Colonic mucosa (tissue), 4 donors: ENCODE results near the gene GATA5. TPM values are rescaled to one million over a fixed set of nuclear protein-coding genes. Genes with fewer than 3 reads are reported as not detected.

Experiments
- DNase-seq: peaks from one replicate; pipeline ENCODE4 v3.0.0-alpha.2; 2020
- H3K27ac ChIP-seq: fragments of 200-600 bp; one replicate; pipeline ENCODE4 v1.8.0; 2021
- H3K27me3 ChIP-seq: fragments of 200-600 bp; one replicate; pipeline ENCODE4 v1.8.0; 2021
- H3K36me3 ChIP-seq: fragments of 200-600 bp; one replicate; pipeline ENCODE4 v1.8.0; 2021
- H3K4me1 ChIP-seq: fragments of 200-600 bp; one replicate; pipeline ENCODE4 v1.8.0; 2021; ENCODE audit warnings: mild to moderate bottlenecking
- H3K4me3 ChIP-seq: fragments of 200-600 bp; one replicate; pipeline ENCODE4 v1.8.0; 2021
- H3K9ac ChIP-seq, 2 donors: one replicate each; pipeline ENCODE4 v1.7.0; 2013; ENCODE audit warnings: control low read depth in 2 of 2, low read depth in 2 of 2, low read length in 2 of 2
- H3K9me3 ChIP-seq: fragments of 200-600 bp; one replicate; pipeline ENCODE4 v1.8.0; 2021
- intact Hi-C: fragments of 100-400 bp; cut with DNase I; formaldehyde crosslinking; loops from one replicate; pipeline ENCODE4 v1.14.1; 2022
- total RNA-seq, 2 donors: library from RNA; stranded (reverse); fragmentation: NEBNext Ultra II Directional in 1 of 2; extraction: Animal tissue kit (Norgen Biotek cat#: 25700) in 1 of 2; gene quantifications; one replicate each; pipeline ENCODE4 v1.2.1, GENCODE V29; 2021
- TF ChIP-seq, protein P1 (sequence below): fragments of 200-600 bp; IDR thresholded peaks from one replicate; pipeline ENCODE4 v1.8.0; 2022; ENCODE audit warnings: antibody characterized with exemption, mild to moderate bottlenecking
- donor health status: healthy.
- donor health status: DM: no; HTN: no; CAD: no.
- donor health status: DM: no; HTN: no; CAD: no.

GATA5 gene
- total RNA-seq, 2 donors from 2014 or later = 0.10 TPM; not detected in 1

DNA sequence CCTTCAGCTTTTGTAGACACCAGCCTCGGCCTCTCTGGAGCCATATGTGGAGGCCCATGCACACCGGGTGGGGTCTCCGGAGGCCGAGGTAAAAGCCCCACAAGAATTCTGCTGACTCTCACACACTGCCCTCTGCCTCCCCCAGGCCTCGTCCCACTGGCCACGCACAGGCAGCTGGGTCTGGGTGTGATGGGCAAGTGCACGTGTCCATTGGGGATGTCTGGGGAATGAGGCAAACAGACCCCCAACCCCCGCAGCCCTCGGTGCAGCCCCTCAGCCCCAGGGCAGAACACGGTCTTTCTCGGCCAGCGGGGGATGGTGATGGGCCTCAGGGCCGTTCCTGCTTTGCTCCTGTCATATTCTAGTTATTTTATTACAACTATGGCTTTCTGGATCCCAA lies 44.0 kb upstream of the GATA5 start:
- Histone ChIP-seq H3K27ac (no peak overlapping the region), H3K9me3 (no peaks in the 10 kb centered on the region), H3K27me3 (peaks cover 6% of the 10 kb centered on the region), H3K4me3 (no peak overlapping the region), H3K36me3 (no peaks in the 10 kb centered on the region), H3K9ac (no peak overlapping the region), H3K4me1 (no peaks in the 10 kb centered on the region)
- DNase-seq = no peak
- TF ChIP-seq, protein P1, sequence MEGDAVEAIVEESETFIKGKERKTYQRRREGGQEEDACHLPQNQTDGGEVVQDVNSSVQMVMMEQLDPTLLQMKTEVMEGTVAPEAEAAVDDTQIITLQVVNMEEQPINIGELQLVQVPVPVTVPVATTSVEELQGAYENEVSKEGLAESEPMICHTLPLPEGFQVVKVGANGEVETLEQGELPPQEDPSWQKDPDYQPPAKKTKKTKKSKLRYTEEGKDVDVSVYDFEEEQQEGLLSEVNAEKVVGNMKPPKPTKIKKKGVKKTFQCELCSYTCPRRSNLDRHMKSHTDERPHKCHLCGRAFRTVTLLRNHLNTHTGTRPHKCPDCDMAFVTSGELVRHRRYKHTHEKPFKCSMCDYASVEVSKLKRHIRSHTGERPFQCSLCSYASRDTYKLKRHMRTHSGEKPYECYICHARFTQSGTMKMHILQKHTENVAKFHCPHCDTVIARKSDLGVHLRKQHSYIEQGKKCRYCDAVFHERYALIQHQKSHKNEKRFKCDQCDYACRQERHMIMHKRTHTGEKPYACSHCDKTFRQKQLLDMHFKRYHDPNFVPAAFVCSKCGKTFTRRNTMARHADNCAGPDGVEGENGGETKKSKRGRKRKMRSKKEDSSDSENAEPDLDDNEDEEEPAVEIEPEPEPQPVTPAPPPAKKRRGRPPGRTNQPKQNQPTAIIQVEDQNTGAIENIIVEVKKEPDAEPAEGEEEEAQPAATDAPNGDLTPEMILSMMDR = no peak
- intact Hi-C loops = loop anchor here (5.0 kb wide), 1 partner anchor 97 kb away; no protein-coding TSS in a partner anchor

DNA sequence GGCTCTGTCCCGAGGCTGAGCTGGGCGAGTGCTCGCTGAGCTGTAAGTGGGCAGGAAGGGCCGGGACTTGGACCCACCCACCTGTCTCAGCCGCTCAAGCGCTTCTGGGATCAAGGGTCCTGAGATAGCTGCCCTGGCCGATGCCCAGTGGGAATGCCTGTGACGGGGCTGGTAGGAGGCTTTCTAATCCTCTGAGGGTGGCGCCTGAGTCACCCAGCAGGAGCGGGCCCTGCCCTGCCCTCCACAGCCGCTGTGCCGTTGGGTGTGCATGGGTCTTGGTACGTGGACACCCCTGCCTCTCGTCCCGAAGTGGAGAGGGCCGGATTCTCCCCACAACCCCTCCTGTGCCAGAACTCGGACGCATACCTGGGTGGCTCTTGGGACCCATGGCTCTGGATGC lies 43.1 kb upstream of the GATA5 start:
- Histone ChIP-seq H3K36me3 (no peaks in the 10 kb centered on the region), H3K9ac (no peak overlapping the region), H3K9me3 (no peaks in the 10 kb centered on the region), H3K27me3 (no peaks in the 10 kb centered on the region), H3K4me1 (no peaks in the 10 kb centered on the region), H3K27ac (no peak overlapping the region), H3K4me3 (no peak overlapping the region)
- DNase-seq = no peak
- TF ChIP-seq, protein P1 = no peak
- intact Hi-C loops = loop anchor here (5.0 kb wide), 1 partner anchor 98 kb away; no protein-coding TSS in a partner anchor

- H3K4me3 ChIP-seq = no peak overlapping the region
- H3K36me3 ChIP-seq = no peaks in the 10 kb centered on the region
- no peaks in the 10 kb centered on the region for H3K4me1 ChIP-seq
- H3K9ac ChIP-seq = no peak overlapping the region
- H3K27ac ChIP-seq = no peak overlapping the region
- peaks cover 6% of the 10 kb centered on the region for H3K27me3 ChIP-seq
- intact Hi-C loops = loop anchor here (5.0 kb wide), 1 partner anchor 99 kb away; no protein-coding TSS in a partner anchor
- TF ChIP-seq, protein P1 = no peak
- DNase-seq = no peak
- no peaks in the 10 kb centered on the region for H3K9me3 ChIP-seq
These were observed 42.3 kb upstream of the GATA5 start for GRCh38 chr20:62517901-62518610.

GRCh38 chr20:62517168-62517567 lies 41.4 kb upstream of the GATA5 start:
- intact Hi-C loops = loop anchor here (5.0 kb wide), 1 partner anchor 100 kb away; no protein-coding TSS in a partner anchor
- Histone ChIP-seq H3K27ac (no peak overlapping the region), H3K27me3 (peaks cover 12% of the 10 kb centered on the region), H3K4me1 (no peaks in the 10 kb centered on the region), H3K9ac (no peak overlapping the region), H3K4me3 (no peak overlapping the region), H3K9me3 (no peaks in the 10 kb centered on the region), H3K36me3 (no peaks in the 10 kb centered on the region)
- DNase-seq = no peak
- TF ChIP-seq, protein P1 = no peak

- Histone ChIP-seq H3K9ac (no peak overlapping the region), H3K4me3 (no peak overlapping the region), H3K4me1 (no peaks in the 10 kb centered on the region), H3K9me3 (no peaks in the 10 kb centered on the region), H3K27ac (no peak overlapping the region), H3K27me3 (peaks cover 12% of the 10 kb centered on the region), H3K36me3 (no peaks in the 10 kb centered on the region)
- TF ChIP-seq, protein P1 = no peak
- intact Hi-C loops = loop anchor here (5.0 kb wide), 1 partner anchor 101 kb away; no protein-coding TSS in a partner anchor
- DNase-seq = no peak
These were observed 40.5 kb upstream of the GATA5 start for GRCh38 chr20:62516338-62516737.
